GM19239 (cell line): ENCODE results near the gene HS6ST3.
A peak's percentile ranks its signal among the peaks of the same experiment; 100 is the strongest.
"Not testable (repeated sequence)": the region's sequence is repeated elsewhere in the genome, so short reads cannot be mapped to it uniquely, and the experiment has no call there.

Experiments used
- DNase-seq: peaks from one replicate; pipeline ENCODE4 v3.0.0; 2011; ENCODE audit warnings: low spot score; ENCODE audit not compliant: insufficient read length
- FAIRE-seq: peaks from 2 replicates; lab custom pipeline; 2011; peaks lifted over from hg19 to GRCh38; lab: Jason Lieb, UNC

HS6ST3 gene

GRCh38 chr13:96089749-96090239 lies at the start of gene HS6ST3:
Gene HS6ST3, plus strand, starts transcription at chr13:96090107.
- DNase-seq (no peak), FAIRE-seq (no peak)

GRCh38 chr13:96041326-96042110 lies 48.4 kb upstream of the HS6ST3 start:
- FAIRE-seq (no peak), DNase-seq (no peak)

- no peak for FAIRE-seq
- DNase-seq: no peak
These were observed 45.7 kb upstream of the HS6ST3 start for GRCh38 chr13:96044238-96044637.

- not testable (repeated sequence) for DNase-seq, FAIRE-seq
These were observed 43.3 kb upstream of the HS6ST3 start for GRCh38 chr13:96046449-96047126.

GRCh38 chr13:96050955-96051354 lies 39.0 kb upstream of the HS6ST3 start:
- not testable (repeated sequence) for DNase-seq, FAIRE-seq

- FAIRE-seq, DNase-seq: not testable (repeated sequence)
These were observed 38.4 kb upstream of the HS6ST3 start for GRCh38 chr13:96051491-96051890.

- FAIRE-seq, DNase-seq: not testable (repeated sequence)
These were observed 38.0 kb upstream of the HS6ST3 start for GRCh38 chr13:96051946-96052345.

- FAIRE-seq (peak; percentile 75), DNase-seq (peak; percentile 4)
These were observed 37.3 kb upstream of the HS6ST3 start for GRCh38 chr13:96052656-96053002.

- FAIRE-seq: peak; percentile 37
- DNase-seq: peak; percentile 80
These were observed 36.8 kb upstream of the HS6ST3 start, which contains the start of gene UGGT2 for GRCh38 chr13:96053003-96053703. Gene UGGT2, minus strand, starts transcription at chr13:96053401. Its CDS starts 89 bp downstream, at chr13:96053312.

- FAIRE-seq (no peak), DNase-seq (no peak)
These were observed 24.1 kb upstream of the HS6ST3 start for GRCh38 chr13:96065849-96066248.

GRCh38 chr13:96068729-96069128 lies 21.2 kb upstream of the HS6ST3 start:
- FAIRE-seq: no peak
- DNase-seq: no peak

- DNase-seq (no peak), FAIRE-seq (no peak)
These were observed 18.4 kb upstream of the HS6ST3 start for GRCh38 chr13:96071504-96071903.

- FAIRE-seq: no peak
- DNase-seq: no peak
These were observed 17.5 kb upstream of the HS6ST3 start for GRCh38 chr13:96072392-96072791.

GRCh38 chr13:96075953-96076543 lies 13.9 kb upstream of the HS6ST3 start:
- FAIRE-seq (peak; percentile 90), DNase-seq (no peak)

GRCh38 chr13:96080676-96081075 lies 9.2 kb upstream of the HS6ST3 start:
- no peak for FAIRE-seq

GRCh38 chr13:96081888-96082287 lies 8.0 kb upstream of the HS6ST3 start:
- FAIRE-seq (no peak), DNase-seq (no peak)

More at GRCh38 chr13:96080676-96081075, 9.2 kb upstream of the HS6ST3 start:
- no peak for DNase-seq

GRCh38 chr13:96082640-96083039 lies 7.3 kb upstream of the HS6ST3 start:
- FAIRE-seq: no peak
- no peak for DNase-seq

- DNase-seq (no peak), FAIRE-seq (no peak)
These were observed 3.2 kb upstream of the HS6ST3 start for GRCh38 chr13:96086736-96087135.

GRCh38 chr13:96089139-96089538 lies 768 bp upstream of the HS6ST3 start:
- no peak for DNase-seq
- FAIRE-seq: no peak
